ENCODE measurements around the gene RGS13.

Gene RGS13

GRCh38 chr1:192608671-192609070 lies 27.3 kb upstream of the RGS13 start:
- TF ChIP-seq GATA3 (IDR thresholded peaks at IDR 0.05; ENCODE audit: low read depth, low read length), result no peak
- TF ChIP-seq GATA2 (IDR thresholded peaks at IDR 0.05; ENCODE audit: low read depth, low read length), result no peak

GRCh38 chr1:192609110-192610079 lies 26.6 kb upstream of the RGS13 start:
- no peak for TF ChIP-seq GATA3 (IDR thresholded peaks at IDR 0.05; ENCODE audit: low read depth, low read length)
- no peak for TF ChIP-seq GATA2 (IDR thresholded peaks at IDR 0.05; ENCODE audit: low read depth, low read length)

- TF ChIP-seq GATA2 (IDR thresholded peaks at IDR 0.05; ENCODE audit: low read depth, low read length), result no peak
- TF ChIP-seq GATA3 (IDR thresholded peaks at IDR 0.05; ENCODE audit: low read depth, low read length), result no peak
Measured at GRCh38 chr1:192610112-192610889, 25.6 kb upstream of the RGS13 start.

- TF ChIP-seq GATA2 (IDR thresholded peaks at IDR 0.05; ENCODE audit: low read depth, low read length) (no peak), GATA3 (IDR thresholded peaks at IDR 0.05; ENCODE audit: low read depth, low read length) (no peak)
Measured at GRCh38 chr1:192615055-192615454, 20.9 kb upstream of the RGS13 start.

GRCh38 chr1:192620071-192620635 lies 15.8 kb upstream of the RGS13 start:
- TF ChIP-seq GATA2 (IDR thresholded peaks at IDR 0.05; ENCODE audit: low read depth, low read length) (no peak), GATA3 (IDR thresholded peaks at IDR 0.05; ENCODE audit: low read depth, low read length) (no peak)

GRCh38 chr1:192626366-192627179 lies 9.4 kb upstream of the RGS13 start:
- no peak for TF ChIP-seq GATA3 (IDR thresholded peaks at IDR 0.05; ENCODE audit: low read depth, low read length)
- TF ChIP-seq GATA2 (IDR thresholded peaks at IDR 0.05; ENCODE audit: low read depth, low read length), result no peak

- TF ChIP-seq GATA3 (IDR thresholded peaks at IDR 0.05; ENCODE audit: low read depth, low read length) (no peak), GATA2 (IDR thresholded peaks at IDR 0.05; ENCODE audit: low read depth, low read length) (no peak)
Measured at GRCh38 chr1:192627901-192628300, 8.0 kb upstream of the RGS13 start.

- peak; percentile 85 for TF ChIP-seq GATA3 (IDR thresholded peaks at IDR 0.05; ENCODE audit: low read depth, low read length)
- TF ChIP-seq GATA2 (IDR thresholded peaks at IDR 0.05; ENCODE audit: low read depth, low read length), result peak; percentile 85
Measured at GRCh38 chr1:192628396-192629057, 7.4 kb upstream of the RGS13 start.

GRCh38 chr1:192629612-192630011 lies 6.3 kb upstream of the RGS13 start:
- TF ChIP-seq GATA2 (IDR thresholded peaks at IDR 0.05; ENCODE audit: low read depth, low read length) (peak; percentile 50; the same call in 1 of the 2 replicates), GATA3 (IDR thresholded peaks at IDR 0.05; ENCODE audit: low read depth, low read length) (peak; percentile 29; the same call in 1 of the 2 replicates)

- no peak for TF ChIP-seq GATA2 (IDR thresholded peaks at IDR 0.05; ENCODE audit: low read depth, low read length)
- no peak for TF ChIP-seq GATA3 (IDR thresholded peaks at IDR 0.05; ENCODE audit: low read depth, low read length)
Measured at GRCh38 chr1:192630521-192631287, 5.2 kb upstream of the RGS13 start.

- no peak for TF ChIP-seq GATA3 (IDR thresholded peaks at IDR 0.05; ENCODE audit: low read depth, low read length)
- TF ChIP-seq GATA2 (IDR thresholded peaks at IDR 0.05; ENCODE audit: low read depth, low read length), result no peak
Measured at GRCh38 chr1:192631749-192632148, 4.2 kb upstream of the RGS13 start.

GRCh38 chr1:192632188-192632587 lies 3.8 kb upstream of the RGS13 start:
- TF ChIP-seq GATA3 (IDR thresholded peaks at IDR 0.05; ENCODE audit: low read depth, low read length) (no peak), GATA2 (IDR thresholded peaks at IDR 0.05; ENCODE audit: low read depth, low read length) (no peak)

Measured in SH-SY5Y (cell line).